ENCODE results near the gene SMIM44. TPM values are rescaled to one million over a fixed set of nuclear protein-coding genes. Genes with fewer than 3 reads are reported as not detected.

SMIM44 gene
- total RNA-seq, 1 experiment from 2014 or later, result not detected

GRCh38 chr19:3496392-3497273 is 13.4 kb upstream of the SMIM44 start:
- no peak overlapping the region for H4K8ac ChIP-seq (replicated peaks; ENCODE audit: insufficient read length, low read depth, low read length)
- Mint-ChIP-seq H3K27me3 (ENCODE audit: low read depth) (no peaks in the 10 kb centered on the region), H3K4me1 (peaks cover 7 to 10% of the 10 kb centered on the region in 2 experiments), H3K27ac (no peak overlapping the region), H3K9me3 (no peaks in the 10 kb centered on the region; a peak in 1 of 5 replicates), H3K36me3 (ENCODE audit: insufficient read depth in 1 of 3, low read depth in 3 of 3) (peaks cover 20 to 48% (median 41%) of the 10 kb centered on the region in 3 experiments; a peak in 6 of 7 replicates), H3K4me3 (no peak overlapping the region)
- H2BK12ac ChIP-seq (ENCODE audit: insufficient read length, low read depth, low read length), result no peak overlapping the region
- no peak overlapping the region for H4K91ac ChIP-seq (ENCODE audit: insufficient read length, low read depth, low read length)
- H3K18ac ChIP-seq (ENCODE audit: insufficient read length, low read depth, low read length), result no peak overlapping the region
- no peaks in the 10 kb centered on the region for H3K4me1 ChIP-seq (ENCODE audit: insufficient read depth, low read length)
- H2AFZ ChIP-seq (ENCODE audit: low read length), result no peak overlapping the region
- H2BK15ac ChIP-seq (ENCODE audit: low read depth, low read length), result no peak overlapping the region
- no peak overlapping the region for H2BK120ac ChIP-seq (ENCODE audit: low read depth, low read length, poor library complexity, severe bottlenecking)
- no peak overlapping the region for H3K4me2 ChIP-seq (ENCODE audit: insufficient read depth, insufficient read length, low read length)
- H2AK5ac ChIP-seq (ENCODE audit: insufficient read length, low read length), result no peak overlapping the region
- no peak overlapping the region for H3T11ph ChIP-seq (ENCODE audit: low read length)
- TF ChIP-seq CTCF (conservative IDR thresholded peaks at IDR 0.05), result no peak
- no peaks in the 10 kb centered on the region for H3K27me3 ChIP-seq (ENCODE audit: insufficient read depth, low read length)
- no peak overlapping the region for H4K5ac ChIP-seq (ENCODE audit: insufficient read length, low read depth, low read length)
- WGBS (ENCODE audit: extremely low coverage, insufficient read length, low lambda C conversion rate), result no CpG with 5 or more reads among the region's 32 CpGs
- no peak for DNase-seq
- H3K27ac ChIP-seq (ENCODE audit: insufficient read length, low read depth, low read length), result no peak overlapping the region
- H3K9ac ChIP-seq (ENCODE audit: extremely low read depth, insufficient read length, low read length), result no peak overlapping the region
- no peak overlapping the region for H3K4ac ChIP-seq (ENCODE audit: low read depth, low read length)
- H4K20me1 ChIP-seq (ENCODE audit: control insufficient read depth, insufficient read depth, insufficient read length), result no peaks in the 10 kb centered on the region
- H3K9me3 ChIP-seq (ENCODE audit: control insufficient read depth, low read depth, low read length), result no peaks in the 10 kb centered on the region
- peaks cover 10% of the 10 kb centered on the region for H3K79me2 ChIP-seq (ENCODE audit: insufficient read depth, low read length)
- H2BK20ac ChIP-seq (ENCODE audit: low read depth, low read length, poor library complexity, severe bottlenecking), result no peak overlapping the region
- H3K14ac ChIP-seq (ENCODE audit: insufficient read depth, low read length), result no peak overlapping the region
- no peak overlapping the region for H3K23ac ChIP-seq (ENCODE audit: insufficient read length, low read depth, low read length)
- H2BK5ac ChIP-seq (ENCODE audit: insufficient read length, low read length), result no peak overlapping the region
- peaks cover 6% of the 10 kb centered on the region for H3K23me2 ChIP-seq (ENCODE audit: insufficient read length, low read depth, low read length, poor library complexity, severe bottlenecking)
- no peaks in the 10 kb centered on the region for H3K79me1 ChIP-seq (ENCODE audit: insufficient read depth, low read depth, low read length, poor library complexity, severe bottlenecking)
- H3K56ac ChIP-seq (ENCODE audit: insufficient read length, low read depth, low read length), result no peak overlapping the region
